Esophagus (tissue), 2 donors: ENCODE measurements around the gene PPP2R2C. TPM values are rescaled to one million over a fixed set of nuclear protein-coding genes. Genes with fewer than 3 reads are reported as not detected.

ENCODE experiments used
- H3K27ac ChIP-seq, 2 donors: one replicate each; pipeline ENCODE4 v1.5.1; 2013; ENCODE audit warnings: low read depth in 2 of 2, mild to moderate bottlenecking in 2 of 2, inconsistent platforms in 1 of 2, low read length in 1 of 2, moderate library complexity in 1 of 2
- H3K27me3 ChIP-seq, 2 donors: one replicate each; pipeline ENCODE4 v1.6.1; 2013; ENCODE audit warnings: low read length in 2 of 2, control low read depth in 1 of 2, mild to moderate bottlenecking in 1 of 2; ENCODE audit not compliant: insufficient read depth in 2 of 2, control insufficient read depth in 1 of 2
- H3K36me3 ChIP-seq, 2 donors: one replicate each; pipeline ENCODE4 v1.6.1; 2013; ENCODE audit warnings: low read length in 1 of 2; ENCODE audit not compliant: control insufficient read depth in 2 of 2, insufficient read depth in 2 of 2
- H3K4me1 ChIP-seq, 2 donors: one replicate each; pipeline ENCODE4 v1.6.1; 2013; ENCODE audit warnings: low read length in 1 of 2; ENCODE audit not compliant: control insufficient read depth in 2 of 2, insufficient read depth in 2 of 2
- H3K4me3 ChIP-seq, 2 donors: one replicate each; pipeline ENCODE4 v1.5.1; 2013; ENCODE audit warnings: low read length in 2 of 2, mild to moderate bottlenecking in 2 of 2, low read depth in 1 of 2, moderate library complexity in 1 of 2
- H3K9me3 ChIP-seq, 2 donors: one replicate each; pipeline ENCODE4 v1.6.1; 2013; ENCODE audit warnings: mild to moderate bottlenecking in 2 of 2, low read depth in 1 of 2, low read length in 1 of 2, moderate library complexity in 1 of 2; ENCODE audit not compliant: control insufficient read depth in 2 of 2, insufficient read depth in 1 of 2
- WGBS, 2 donors: extraction: QIAGEN DNeasy Blood & Tissue Kit; methylation state at CpG; one replicate each; pipeline ENCODE4 v1.1.7; 2013; 5-methylcytosine and 5-hydroxymethylcytosine counted together
- polyA plus RNA-seq, 2 donors: library from polyadenylated mRNA; stranded (reverse); fragments of 200-250 nt; gene quantifications; one replicate each; pipeline ENCODE4 v1.2.3, GENCODE V29; 2013
- donor health status: healthy with polysubstance abuse.
- donor health status: Bipolar disorder and iron deficiency.

PPP2R2C gene
- polyA plus RNA-seq, 2 donors = 23.2 to 26.7 TPM

GRCh38 chr4:6340446-6341015 lies 131.9 kb downstream of the PPP2R2C start:
- H3K36me3 ChIP-seq = peaks cover 0 to 5% of the 10 kb centered on the region in 2 donors
- no peak overlapping the region for H3K4me3 ChIP-seq
- 64 to 74% methylated on average over 9 of the region's 9 CpGs for WGBS, 2 donors
- H3K27me3 ChIP-seq = no peaks in the 10 kb centered on the region
- no peak overlapping the region for H3K27ac ChIP-seq
- H3K4me1 ChIP-seq = no peaks in the 10 kb centered on the region
- H3K9me3 ChIP-seq = no peaks in the 10 kb centered on the region

- Histone ChIP-seq H3K27ac (no peak overlapping the region), H3K4me1 (no peaks in the 10 kb centered on the region), H3K27me3 (no peaks in the 10 kb centered on the region), H3K9me3 (no peaks in the 10 kb centered on the region), H3K4me3 (no peak overlapping the region), H3K36me3 (peaks cover 0 to 5% of the 10 kb centered on the region in 2 donors)
- WGBS, 2 donors = 79 to 87% methylated on average over 13 of the region's 13 CpGs
These were observed 132.5 kb downstream of the PPP2R2C start for GRCh38 chr4:6339818-6340445.

GRCh38 chr4:6338951-6339817 lies 133.2 kb downstream of the PPP2R2C start:
- no peaks in the 10 kb centered on the region for H3K27me3 ChIP-seq
- H3K9me3 ChIP-seq = peaks cover 0 to 1% of the 10 kb centered on the region in 2 donors
- H3K27ac ChIP-seq = no peak overlapping the region
- H3K36me3 ChIP-seq = peaks cover 0 to 5% of the 10 kb centered on the region in 2 donors
- H3K4me1 ChIP-seq = no peaks in the 10 kb centered on the region
- H3K4me3 ChIP-seq = no peak overlapping the region
- 70 to 78% methylated on average over 12 of the region's 12 CpGs for WGBS, 2 donors

- Histone ChIP-seq H3K27ac (no peak overlapping the region), H3K27me3 (no peaks in the 10 kb centered on the region), H3K9me3 (peaks cover 0 to 5% of the 10 kb centered on the region in 2 donors), H3K4me1 (no peaks in the 10 kb centered on the region), H3K36me3 (peaks cover 0 to 5% of the 10 kb centered on the region in 2 donors), H3K4me3 (no peak overlapping the region)
- 67 to 71% methylated on average over 14 of the region's 14 CpGs for WGBS, 2 donors
These were observed 134.1 kb downstream of the PPP2R2C start for GRCh38 chr4:6338175-6338950.

- Histone ChIP-seq H3K27me3 (no peaks in the 10 kb centered on the region), H3K27ac (no peak overlapping the region), H3K4me3 (no peak overlapping the region), H3K4me1 (no peaks in the 10 kb centered on the region), H3K9me3 (peaks cover 0 to 5% of the 10 kb centered on the region in 2 donors), H3K36me3 (peaks cover 0 to 13% of the 10 kb centered on the region in 2 donors)
- 29 to 47% methylated on average over 19 of the region's 19 CpGs for WGBS, 2 donors
These were observed 135.0 kb downstream of the PPP2R2C start for GRCh38 chr4:6337331-6337935.

- Histone ChIP-seq H3K4me1 (no peaks in the 10 kb centered on the region), H3K27me3 (no peaks in the 10 kb centered on the region), H3K4me3 (no peak overlapping the region), H3K36me3 (peaks cover 0 to 18% of the 10 kb centered on the region in 2 donors), H3K9me3 (peaks cover 0 to 15% of the 10 kb centered on the region in 2 donors), H3K27ac (no peak overlapping the region)
- WGBS, 2 donors = 80 to 87% methylated on average over 13 of the region's 13 CpGs
These were observed 136.2 kb downstream of the PPP2R2C start for GRCh38 chr4:6336166-6336565.

- Histone ChIP-seq H3K27me3 (no peaks in the 10 kb centered on the region), H3K27ac (no peak overlapping the region)
- WGBS, 2 donors = 78 to 82% methylated on average over 12 of the region's 12 CpGs
These were observed 137.3 kb downstream of the PPP2R2C start for GRCh38 chr4:6335040-6335590.

GRCh38 chr4:6334203-6334887 lies 138.1 kb downstream of the PPP2R2C start:
- Histone ChIP-seq H3K36me3 (peaks cover 0 to 22% of the 10 kb centered on the region in 2 donors), H3K4me1 (no peaks in the 10 kb centered on the region), H3K27ac (no peak overlapping the region), H3K27me3 (no peaks in the 10 kb centered on the region), H3K4me3 (no peak overlapping the region), H3K9me3 (peaks cover 0 to 17% of the 10 kb centered on the region in 2 donors)
- 66 to 79% methylated on average over 5 of the region's 5 CpGs for WGBS, 2 donors

More at GRCh38 chr4:6335040-6335590, 137.3 kb downstream of the PPP2R2C start:
- Histone ChIP-seq H3K9me3 (peaks cover 0 to 17% of the 10 kb centered on the region in 2 donors), H3K4me1 (no peaks in the 10 kb centered on the region), H3K36me3 (peaks cover 0 to 22% of the 10 kb centered on the region in 2 donors), H3K4me3 (no peak overlapping the region)
